ENCODE measurements around the gene TUBG1. TPM values are rescaled to one million over a fixed set of nuclear protein-coding genes. Genes with fewer than 3 reads are reported as not detected.

TUBG1 gene
- total and polyA plus RNA-seq, 2 of the 8 experiments (the other 6 are each of a cell fraction or from before 2014, with no cell fraction given), result 109 to 208 TPM

DNA sequence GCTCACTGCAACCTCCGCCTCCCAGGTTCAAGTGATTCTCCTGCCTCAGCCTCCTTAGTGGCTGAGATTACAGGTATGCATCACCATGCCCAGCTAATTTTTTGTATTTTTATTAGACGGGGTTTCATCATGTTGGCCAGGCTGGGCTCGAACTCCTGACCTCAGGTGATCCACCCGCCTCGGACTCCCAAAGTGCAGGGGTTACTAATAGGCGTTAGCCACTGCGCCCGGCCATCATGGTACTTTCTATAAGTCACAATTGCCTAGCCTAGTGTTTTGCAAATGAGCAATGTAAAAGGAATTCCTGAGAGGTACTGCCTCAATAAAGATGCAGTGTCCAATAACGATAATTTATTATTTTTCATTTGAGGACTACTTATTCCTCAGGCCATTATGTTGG, 18.1 kb upstream of the TUBG1 start (continued):
- TF ChIP-seq KDM4A (IDR thresholded peaks at IDR 0.05; ENCODE audit: low read depth, low read length, severe bottlenecking), result no peak
- TF ChIP-seq CREB1 (IDR thresholded peaks at IDR 0.05), result no peak
- TF ChIP-seq RFX5 (IDR thresholded peaks at IDR 0.05; ENCODE audit: borderline replicate concordance, low read depth, low read length), result no peak

All from H1 (cell line).